Uterine smooth muscle cell (primary cell): ENCODE measurements around the gene UBE4B. TPM values are rescaled to one million over a fixed set of nuclear protein-coding genes. Genes with fewer than 3 reads are reported as not detected.

ENCODE experiments used
- total RNA-seq: library from RNA; depleted of rRNA; stranded (reverse); fragments of >200 nt; gene quantifications from 2 replicates; pipeline ENCODE4 v1.2.3, GENCODE V29; 2014

Gene UBE4B
- 26.6 and 32.9 TPM in 2 replicates for total RNA-seq

DNA sequence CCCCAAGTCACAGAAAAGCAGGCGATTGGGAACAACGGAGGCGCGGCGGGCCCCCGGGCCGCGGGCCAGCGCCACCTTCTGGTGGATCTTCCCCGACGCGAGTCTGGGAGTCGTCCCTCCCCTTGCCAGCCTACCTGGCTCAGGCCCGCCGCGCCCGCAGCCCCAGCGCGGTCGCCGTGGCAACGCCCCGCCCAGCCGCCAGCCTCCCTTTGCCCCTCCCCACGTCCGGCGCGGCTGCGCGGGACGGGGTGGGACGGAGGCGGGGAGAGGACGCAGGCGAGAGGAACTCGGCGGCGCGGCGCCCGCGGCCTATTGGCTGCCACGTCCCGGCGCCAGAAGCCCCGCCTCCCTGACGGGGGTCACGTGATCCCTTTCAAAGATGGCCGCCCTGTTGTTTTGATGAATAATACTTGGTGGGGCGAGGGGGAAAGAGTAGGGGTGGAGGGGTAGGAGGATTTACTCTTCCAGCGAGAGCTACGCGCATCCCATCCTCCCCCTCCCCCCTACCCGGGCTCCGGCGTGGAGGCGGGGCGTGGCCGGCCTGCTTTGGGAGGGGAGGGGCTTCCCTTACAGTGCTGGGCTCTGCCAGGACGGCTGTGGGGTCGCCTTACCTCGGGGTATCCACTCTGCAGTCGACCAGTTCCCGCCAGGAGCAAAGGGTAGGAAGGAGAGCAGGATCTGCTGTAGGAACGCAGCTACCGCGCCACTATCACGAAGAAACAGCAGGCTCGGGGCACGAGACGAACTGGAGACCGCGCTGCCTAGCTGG, at the start of gene UBE4B:
TSS of gene UBE4B (plus strand) at position 369 of the 769 bp plus-strand sequence. CDS start 713 bp downstream, outside the sequence.

DNA sequence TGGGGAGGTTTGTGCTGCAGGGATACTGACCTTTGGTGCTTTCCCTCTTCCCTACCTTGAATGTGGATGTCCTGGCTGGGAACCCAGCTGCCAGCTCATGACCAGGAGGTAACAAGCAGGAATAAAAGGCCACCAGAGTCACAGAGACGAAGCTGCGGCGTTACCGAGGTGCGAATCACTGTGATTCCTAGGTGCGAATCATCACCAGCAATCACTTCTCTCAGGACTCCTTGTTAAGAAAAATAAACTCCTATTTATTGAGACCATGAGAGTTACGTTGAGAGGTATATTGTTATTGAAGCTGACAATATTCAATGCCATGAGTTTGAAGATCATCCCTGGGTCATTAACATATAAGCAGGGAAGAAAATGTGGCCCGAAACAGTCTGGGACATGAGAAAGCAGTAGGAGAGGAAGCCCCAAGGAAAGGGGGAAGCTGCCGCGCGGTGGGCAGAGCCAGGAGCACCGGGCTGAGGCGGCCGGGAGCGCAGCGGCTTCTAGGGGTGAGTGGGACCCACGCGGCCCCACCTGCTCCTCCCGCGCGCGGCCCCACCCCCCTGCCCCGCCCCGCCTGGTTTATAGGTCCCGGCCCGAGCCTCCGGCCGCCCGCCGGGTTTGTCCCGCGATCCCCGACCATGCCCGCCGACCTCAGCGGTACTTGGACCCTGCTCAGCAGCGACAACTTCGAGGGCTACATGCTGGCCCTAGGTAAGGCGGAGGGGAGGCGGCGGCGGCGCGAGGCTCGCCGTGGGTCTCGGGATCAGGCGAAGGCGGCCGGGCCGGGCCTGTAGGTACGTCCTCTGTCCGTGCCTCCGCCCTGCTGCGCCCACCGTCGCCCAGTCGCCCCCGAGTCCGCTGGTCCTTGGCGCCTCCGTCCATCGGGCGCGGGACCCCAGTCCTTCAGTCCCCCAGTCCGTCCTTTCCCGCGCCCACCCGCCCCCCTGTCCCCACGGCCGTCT, 35.9 kb upstream of the UBE4B start, which contains the start of gene RBP7:
TSS of gene RBP7 (plus strand) at position 605 of the 959 bp plus-strand sequence. CDS start at position 636, 31 bp downstream.

DNA sequence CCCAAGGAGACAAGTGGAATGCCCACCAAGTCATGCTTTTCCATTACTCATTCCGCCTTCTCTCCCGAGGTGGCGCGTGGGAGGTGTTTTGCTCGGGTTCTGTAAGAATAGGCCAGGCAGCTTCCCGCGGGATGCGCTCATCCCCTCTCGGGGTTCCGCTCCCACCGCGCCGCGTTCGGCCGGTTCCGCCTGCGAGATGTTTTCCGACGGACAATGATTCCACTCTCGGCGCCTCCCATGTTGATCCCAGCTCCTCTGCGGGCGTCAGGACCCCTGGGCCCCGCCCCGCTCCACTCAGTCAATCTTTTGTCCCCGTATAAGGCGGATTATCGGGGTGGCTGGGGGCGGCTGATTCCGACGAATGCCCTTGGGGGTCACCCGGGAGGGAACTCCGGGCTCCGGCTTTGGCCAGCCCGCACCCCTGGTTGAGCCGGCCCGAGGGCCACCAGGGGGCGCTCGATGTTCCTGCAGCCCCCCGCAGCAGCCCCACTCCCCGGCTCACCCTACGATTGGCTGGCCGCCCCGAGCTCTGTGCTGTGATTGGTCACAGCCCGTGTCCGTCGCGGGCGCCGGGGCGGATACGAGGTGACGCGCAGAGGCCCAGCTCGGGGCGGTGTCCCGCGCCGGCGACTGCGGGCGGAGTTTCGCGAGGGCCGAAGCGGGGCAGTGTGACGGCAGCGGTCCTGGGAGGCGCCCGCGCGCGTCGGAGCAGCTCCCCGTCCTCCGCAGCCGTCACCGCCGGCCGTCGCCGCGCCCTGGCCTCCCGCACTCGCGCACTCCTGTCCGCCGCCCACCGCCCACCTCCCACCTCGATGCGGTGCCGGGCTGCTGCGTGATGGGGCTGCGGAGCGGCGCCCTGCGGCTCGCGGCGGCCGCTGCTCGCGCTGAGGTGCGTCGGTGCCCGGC, 177.4 kb downstream of the UBE4B start, which contains the start of gene KIF1B:
TSS of gene KIF1B (plus strand) at position 666 of the 906 bp plus-strand sequence. CDS start 21,759 bp downstream, outside the sequence.

Other genes with a start within 250 kb of the UBE4B start
- 77.5 and 138 TPM in 2 replicates for gene CLSTN1, start 209.0 kb upstream of the UBE4B start, total RNA-seq
- 24.2 and 25.2 TPM in 2 replicates for gene CTNNBIP1, start 122.7 kb upstream of the UBE4B start, total RNA-seq
- gene LZIC, start 89.6 kb upstream of the UBE4B start, total RNA-seq, result 33.1 and 33.9 TPM in 2 replicates
- gene NMNAT1, start 89.5 kb upstream of the UBE4B start, total RNA-seq, result 13.6 and 17.1 TPM in 2 replicates
- gene RBP7, start 35.7 kb upstream of the UBE4B start, total RNA-seq, result not detected in 2 replicates
- 34.4 and 38.0 TPM in 2 replicates for gene KIF1B, start 177.6 kb downstream of the UBE4B start, total RNA-seq